HG03108 (cell line): ENCODE results near the gene SH3BGR.

Experiments used
- ATAC-seq: cut with Tn5 transposase; IDR thresholded peaks from one replicate; pipeline ENCODE4 v1.9.1; 2021; ENCODE audit warnings: moderate library complexity; ENCODE audit not compliant: unreplicated experiment

SH3BGR gene

DNA sequence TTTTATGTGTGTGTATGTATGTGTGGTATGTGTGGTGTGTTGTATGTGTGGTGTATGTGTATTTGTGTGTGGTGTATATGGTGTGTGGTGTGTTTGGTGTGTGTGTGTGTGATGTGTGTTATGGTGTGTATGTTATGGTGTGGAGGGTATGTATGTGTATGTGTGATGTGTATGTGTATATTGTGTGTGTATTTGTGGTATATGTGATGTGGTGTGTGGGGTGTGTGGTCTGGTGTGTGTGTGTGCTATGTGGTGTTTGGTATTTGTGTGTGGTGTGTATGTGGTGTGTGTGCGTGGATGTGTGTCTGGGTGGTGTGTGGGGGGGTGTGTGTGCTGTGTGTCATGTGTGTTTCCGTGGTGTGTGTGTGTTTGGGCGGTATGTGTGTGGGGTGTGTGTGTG lies 59.3 kb downstream of the SH3BGR start:
- ATAC-seq, result no peak

DNA sequence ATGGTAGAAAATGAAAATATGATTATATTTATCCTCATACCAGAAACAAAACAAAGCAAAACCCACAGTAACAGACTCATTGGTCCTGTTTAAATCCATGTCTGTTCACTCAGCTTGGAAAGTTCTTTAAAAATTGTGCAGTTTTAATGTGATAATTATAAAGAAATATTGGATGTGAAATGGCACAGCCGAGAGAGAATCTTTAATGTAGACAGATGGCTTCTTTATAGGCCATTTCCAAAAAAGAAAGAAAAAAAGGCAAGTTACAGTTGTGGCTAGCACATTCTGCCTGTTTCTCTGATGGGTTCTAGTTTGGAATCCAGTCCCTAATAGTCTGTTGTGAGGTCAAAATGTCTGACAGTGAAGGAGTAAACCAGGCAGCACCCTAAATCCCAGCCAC lies 62.0 kb downstream of the SH3BGR start:
- no peak for ATAC-seq

DNA sequence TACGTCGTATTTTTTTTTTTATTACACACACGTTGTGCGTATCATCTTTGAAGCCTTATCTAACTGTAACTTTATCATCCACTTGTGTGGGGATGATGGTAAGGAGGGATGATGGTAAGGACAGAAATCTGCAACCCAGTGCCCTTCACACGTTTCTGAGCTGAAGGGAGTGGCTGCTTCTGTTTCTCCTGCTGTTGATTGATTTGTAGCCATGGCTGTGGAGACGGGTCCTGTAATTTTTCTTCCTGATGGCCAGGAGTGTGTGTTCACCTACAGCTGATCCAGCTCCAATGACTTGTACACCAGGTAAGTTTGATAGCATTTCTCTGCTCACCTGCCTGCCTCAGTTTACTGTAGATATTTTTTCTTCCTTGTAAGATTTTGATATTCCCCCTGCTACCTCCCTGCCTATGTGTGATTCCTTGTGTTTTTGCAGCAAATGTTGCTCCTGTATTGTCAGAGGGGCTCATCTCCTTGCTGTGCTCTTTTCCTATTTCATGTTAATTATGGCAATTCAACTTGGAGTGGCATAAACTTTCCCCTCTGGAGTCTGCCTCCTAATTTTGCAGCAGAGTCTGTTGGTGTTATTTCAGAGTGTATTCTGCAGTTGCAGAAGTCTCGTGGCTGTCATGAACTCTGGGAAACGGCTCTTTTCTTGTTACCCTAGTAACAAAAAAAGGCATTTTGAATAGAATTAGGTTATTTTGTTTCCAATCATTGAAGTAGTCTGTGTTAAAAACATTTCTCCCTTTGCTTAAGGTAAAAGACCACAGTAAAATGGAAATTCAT lies 64.1 kb downstream of the SH3BGR start:
- ATAC-seq, result no peak

DNA sequence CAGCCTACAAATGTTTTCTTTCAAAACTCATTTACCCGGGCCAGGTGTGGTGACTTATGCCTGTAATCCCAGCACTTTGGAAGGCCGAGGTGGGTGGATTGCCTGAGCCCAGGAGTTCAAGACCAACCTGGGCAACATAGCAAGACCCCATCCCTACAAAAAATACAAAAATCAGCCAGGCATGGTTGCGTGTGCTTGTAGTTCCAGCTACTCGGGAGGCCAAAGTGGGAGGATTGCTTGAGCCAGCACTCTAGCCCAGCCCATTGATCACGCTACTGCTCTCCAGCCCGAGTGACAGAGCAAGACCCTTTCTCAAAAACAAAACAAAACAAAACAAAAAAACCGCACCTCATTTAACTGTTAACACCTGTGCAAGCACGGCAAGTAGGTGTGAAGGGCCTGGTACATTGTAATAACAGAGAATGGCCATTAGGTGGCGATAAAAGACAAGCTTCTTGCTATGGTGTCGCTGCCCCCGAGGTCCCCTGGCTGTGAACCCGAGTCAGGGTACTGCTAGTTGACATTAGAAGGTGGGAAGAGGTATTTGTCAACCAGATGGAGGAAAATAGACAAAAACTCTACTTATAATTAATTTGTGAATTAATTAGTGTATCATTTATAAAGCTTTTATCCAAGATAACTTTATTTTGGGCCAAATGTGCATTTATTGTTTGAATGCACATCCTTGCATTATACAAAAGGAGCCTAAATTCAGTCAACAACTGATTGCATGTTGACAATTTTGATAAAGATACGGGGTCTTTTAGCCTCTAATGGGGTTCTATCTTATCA lies 66.5 kb downstream of the SH3BGR start:
- ATAC-seq, result no peak

DNA sequence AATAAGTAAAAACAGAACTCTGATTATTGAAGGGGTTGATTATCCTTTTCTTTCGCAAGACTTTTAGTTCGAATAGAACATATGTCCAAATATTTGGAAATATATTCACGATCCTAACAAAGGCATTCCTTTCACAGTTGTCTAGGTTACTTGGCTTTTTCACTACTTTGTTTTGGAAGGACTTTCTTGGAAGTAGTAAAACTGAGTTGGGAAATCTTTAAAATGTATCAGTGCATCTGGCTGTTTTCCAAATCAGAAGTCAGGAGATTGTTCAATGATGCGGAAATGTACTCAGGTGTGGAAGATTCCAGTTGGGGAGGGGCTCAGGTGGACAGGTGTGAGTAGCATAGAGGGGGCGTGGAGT lies 67.1 kb downstream of the SH3BGR start:
- no peak for ATAC-seq

DNA sequence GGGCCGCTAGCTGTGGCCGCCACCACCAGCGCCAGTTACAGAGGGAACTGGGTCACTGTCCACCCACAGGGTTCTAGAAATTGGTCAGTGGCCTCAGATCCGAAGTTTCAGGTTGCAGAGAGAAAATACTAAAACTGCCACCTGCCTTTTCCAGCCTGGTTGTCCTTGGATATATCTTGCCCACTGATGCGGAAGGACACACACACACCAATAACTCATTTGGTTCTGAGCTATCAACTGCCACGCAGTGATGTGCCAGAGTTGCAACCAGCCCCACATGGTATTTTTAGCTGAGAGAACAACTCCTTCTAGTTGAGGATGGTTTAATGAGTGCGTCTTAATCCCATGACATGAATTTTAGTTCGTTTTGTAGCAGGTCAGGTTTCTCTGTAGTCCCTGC lies 68.1 kb downstream of the SH3BGR start:
- ATAC-seq, result no peak

DNA sequence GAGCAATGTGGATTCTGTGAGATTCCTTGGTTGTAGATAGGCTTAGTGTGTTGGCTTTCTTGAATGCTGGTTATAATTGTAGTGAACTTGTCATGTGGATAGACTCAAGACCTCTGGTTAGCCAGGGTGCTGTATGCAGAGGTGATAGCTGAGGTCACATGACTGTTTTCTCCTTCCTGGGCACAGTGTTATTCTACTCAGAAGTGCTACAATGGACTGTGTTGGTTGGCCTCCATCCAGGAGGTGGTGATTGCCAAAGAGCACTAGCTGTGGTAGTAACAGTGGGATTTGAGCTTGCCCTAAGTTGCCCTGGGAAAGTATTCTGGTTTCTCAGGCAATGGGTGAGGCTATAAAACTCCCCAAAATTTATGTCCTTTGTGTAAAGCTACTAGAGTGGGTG lies 71.6 kb downstream of the SH3BGR start:
- no peak for ATAC-seq

DNA sequence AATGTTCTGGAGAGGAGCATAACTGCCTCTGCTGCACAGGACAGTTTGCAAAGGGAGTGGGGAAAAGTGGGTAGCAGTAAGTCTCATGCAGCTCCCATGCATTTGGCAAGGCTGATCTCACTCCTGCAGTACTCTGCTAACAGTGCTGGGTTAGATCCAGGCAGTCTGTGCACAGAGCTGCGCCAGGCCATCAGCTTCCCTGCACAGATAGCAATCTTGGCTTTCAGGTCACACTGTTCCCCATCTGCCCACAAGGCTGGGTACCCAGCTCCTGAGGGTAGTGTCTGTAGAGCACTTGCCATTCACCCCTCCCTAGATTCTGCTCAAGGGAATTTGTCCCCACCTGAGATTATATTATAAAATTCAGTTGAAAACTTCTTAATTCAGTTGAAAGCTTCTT lies 72.1 kb downstream of the SH3BGR start:
- no peak for ATAC-seq

DNA sequence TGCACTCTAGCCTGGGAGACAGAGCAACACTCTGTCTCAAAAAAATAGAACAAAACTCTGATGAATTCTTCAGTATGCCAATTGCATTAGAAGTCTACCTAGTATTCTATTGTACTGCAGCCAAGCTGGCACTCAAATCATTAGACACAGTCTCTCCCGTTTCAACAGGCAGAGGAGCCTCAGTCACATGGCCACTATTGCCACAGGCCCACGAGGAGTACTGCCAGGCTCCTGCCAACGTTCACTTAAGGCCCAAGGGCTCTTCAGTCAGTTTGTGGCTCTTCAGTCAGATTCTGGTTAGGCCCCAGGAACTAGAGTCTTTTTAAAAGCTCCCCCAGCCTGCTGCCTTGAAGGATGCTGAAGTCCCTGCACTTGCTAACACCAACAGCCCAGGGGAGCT lies 73.4 kb downstream of the SH3BGR start:
- ATAC-seq, result no peak

DNA sequence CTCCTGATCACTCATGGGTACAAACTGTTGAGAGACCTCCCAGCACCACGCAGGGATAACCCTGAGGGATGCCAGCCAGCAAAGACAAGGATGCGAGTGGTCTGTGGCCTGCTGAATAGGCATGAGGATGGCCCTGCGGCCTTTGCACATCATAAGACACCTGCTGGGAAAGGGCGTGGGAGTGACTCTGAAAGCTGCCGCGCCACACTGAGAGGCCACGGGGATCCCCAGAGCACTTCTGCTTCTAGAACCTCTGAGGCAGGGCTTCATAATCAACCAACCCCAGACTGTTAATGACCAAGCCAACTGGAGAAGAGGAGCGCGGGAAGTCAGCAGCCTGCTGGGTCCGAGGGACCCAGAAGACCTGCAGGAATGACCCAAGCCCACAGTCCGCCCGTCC lies 73.8 kb downstream of the SH3BGR start:
- no peak for ATAC-seq

DNA sequence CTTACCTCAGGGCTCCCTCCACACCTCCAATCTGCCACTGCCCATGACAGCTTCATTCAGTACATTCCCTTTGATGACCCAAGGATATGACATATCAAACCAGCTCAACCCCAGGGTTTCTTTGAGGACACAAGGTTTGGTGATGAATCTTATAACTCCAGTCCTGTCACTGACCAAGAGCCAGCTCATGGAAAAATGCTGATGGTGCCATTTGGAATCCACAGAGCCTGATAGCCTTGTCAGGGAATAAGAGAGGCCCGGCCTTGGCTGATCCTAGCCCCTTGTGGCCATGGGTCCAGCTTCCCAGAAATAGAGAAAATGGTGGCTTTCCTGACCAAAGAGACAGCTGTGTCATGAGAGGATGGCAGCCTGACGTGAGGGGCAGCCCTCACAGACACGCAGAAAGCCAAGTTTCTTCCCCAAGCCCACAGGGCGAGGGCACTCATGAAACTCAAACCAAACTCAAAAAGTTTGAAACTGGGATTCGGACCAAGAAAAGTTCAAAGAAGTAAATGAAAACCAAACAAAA lies 75.4 kb downstream of the SH3BGR start:
- no peak for ATAC-seq

DNA sequence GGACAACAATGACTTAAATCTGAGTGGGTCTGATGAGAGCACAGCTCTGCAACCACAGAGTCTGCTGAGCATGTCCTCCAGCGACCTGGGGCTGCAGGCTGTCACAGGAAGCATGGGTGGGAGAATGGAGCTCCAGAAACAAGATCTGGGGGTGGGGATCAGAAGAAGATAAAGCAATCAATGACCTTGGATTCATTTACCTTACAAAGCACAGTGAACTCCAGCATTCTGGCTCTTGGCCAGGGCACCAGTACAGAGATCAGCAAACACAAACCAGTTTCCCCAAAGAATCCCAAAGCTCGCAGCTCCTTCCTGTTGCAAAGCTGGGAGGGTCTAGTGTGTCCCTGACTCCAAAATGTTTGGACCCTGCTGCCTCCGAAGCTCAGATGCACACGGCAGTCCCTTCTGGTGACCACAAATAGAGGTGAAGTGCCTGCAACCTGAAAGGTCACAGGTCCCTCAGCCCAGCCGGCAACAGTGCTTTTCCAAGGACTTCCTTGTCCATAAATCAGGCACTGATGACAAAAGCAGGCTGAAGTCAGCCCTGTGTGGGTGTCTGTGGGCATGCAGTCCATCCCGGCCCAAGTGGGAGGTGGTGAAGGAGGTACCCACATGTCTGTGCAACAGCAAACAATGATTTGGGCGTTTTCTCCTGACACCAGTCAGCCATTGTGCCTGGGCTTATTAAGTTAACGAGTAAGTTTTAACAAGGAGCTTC lies 76.1 kb downstream of the SH3BGR start:
- ATAC-seq, result no peak

DNA sequence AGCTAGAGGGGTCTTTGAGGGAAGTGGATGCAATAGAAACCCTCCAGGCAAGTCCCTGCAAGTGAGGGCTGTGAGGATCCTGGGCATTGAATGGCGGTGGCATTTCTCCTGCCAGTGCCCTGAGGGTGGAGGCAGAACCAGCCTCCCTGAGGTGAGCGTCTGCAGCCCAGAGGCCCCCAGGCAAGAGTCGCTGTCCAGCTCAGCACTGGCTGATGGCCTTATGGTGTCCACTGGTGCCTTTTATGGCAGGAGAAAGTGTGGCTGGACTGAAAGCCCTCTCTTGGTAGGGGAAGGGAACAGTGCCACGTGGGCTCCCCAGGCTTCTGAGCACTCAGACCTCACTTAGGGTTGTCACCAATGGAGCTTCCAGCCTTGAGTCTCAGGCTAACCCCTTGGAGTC lies 77.3 kb downstream of the SH3BGR start:
- ATAC-seq, result no peak

DNA sequence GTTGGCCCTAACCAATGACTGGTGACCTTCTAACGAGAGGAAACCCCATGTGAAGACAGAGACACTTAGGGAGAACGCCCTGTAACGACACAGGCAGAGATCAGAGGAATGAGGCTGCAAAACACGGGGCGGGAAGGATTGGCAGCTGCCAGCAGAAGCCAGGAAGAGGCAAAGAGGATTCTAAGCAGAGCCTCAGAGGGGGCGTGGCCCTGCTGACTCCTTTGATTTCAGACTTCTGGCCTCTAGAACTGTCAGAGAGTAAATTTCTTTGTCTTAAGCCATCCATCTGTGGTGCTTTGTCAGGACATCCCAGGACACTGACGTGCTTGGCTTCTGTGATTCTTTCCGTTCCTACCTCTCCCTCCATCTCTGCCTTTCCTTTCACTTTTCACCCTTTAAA lies 79.3 kb downstream of the SH3BGR start:
- no peak for ATAC-seq

DNA sequence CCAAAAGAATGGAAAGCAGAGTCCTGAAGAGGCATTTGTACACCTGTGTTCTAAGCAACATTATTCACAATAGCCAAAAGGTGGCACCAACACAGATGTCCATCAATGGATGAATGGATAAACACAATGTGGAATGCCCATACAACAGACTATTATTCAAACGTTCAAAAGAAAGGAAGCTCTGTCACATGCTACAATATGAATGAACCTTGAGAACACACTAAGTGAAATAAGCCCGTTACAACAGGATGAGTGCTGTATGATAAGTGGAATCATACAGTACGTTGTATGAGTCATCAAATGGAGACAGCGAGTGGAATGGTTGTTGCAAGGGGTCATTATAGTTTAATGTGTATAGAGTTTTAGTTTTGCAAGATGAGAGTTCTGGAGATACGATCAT lies 80.1 kb downstream of the SH3BGR start:
- ATAC-seq, result no peak

DNA sequence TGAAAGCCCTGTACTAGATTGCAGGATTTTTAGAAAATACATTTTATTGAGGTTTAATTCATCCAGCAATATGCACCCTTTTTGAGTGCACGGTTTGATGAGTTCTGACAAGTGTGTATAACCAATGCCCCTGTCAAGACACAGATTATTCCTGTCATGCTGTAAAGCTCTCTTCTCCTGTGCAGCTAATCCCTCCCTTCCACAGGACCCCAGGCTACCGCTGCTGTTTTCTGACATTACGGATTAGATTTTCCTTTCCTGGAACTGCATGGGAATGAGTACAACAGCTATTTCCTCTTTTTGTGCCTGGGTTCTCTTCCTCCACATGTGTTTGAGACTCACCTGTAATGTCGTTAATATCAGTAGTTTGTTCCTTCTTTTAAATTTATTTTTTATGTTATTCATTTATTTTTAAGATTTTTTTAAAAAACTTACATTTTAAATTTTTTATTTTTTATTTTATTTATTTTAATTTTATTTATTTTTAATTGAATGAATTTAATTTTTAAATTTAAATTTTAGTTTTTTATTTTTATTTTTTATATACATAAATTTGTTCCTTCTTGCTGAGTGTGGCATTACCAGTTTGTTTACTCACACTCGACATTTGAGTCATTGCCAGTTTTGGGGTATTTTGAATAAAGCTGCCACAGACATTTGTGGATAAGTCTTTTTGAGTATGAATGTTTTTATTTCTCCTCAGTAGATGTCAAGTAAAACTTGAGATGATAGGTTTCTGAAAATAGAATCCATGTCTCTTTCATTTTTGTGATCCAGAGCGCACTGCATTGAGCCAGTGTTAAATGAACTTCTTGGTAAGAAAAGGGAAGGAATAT lies 82.0 kb downstream of the SH3BGR start:
- no peak for ATAC-seq

DNA sequence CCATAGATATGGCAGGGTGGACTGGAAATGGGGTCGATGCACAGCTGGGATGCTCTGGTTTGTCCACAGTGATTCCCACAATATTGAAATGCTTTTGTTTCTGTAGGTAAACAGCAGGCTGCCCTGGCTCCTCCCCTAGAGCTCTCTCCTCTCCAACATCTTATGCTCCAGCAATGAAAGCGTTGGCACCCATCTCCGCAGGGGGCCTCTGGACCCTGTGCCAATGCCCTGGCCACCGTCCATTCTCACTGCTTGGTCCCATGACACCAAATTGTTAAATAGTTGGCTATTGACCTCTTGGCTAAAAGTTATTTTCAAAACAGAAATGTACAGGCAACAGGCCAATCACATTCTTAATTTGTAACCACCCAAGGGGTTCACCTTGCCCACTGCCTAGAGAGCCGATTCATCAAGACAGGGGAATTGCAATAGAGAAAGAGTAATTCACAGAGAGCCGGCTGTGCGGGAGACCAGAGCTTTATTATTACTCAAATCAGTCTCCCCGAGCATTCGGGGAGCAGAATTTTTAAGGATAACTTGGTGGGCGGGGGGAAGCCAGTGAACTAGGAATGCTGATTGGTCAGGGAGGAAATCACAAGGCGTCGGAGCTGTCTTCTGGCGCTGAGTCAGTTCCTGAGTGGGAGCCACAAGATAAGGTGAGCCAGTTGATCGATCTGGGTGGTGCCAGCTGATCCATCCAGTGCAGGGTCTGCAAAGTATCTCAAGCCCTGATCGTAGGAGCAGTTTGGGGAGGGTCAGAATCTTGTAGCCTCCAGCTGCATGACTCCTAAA lies 84.1 kb downstream of the SH3BGR start:
- no peak for ATAC-seq

DNA sequence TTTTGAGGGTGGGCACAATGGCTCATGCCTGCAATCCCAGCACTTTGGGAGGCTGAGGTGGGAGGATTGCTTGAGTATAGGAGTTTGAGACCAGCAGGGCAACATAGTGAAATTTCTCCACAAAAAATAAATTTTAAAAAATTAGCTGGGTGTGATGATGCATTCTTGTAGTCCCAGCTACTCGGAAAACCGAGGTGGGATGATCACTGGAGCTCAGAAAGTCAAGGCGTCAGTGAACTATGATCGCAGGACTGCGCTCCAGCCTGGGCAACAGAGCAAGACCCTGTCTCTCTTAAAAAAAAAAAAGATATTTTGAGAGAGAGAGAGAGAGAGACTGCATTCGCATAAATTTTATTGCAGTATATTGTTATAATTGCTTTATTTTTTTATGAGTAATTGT lies 85.1 kb downstream of the SH3BGR start:
- ATAC-seq, result no peak

DNA sequence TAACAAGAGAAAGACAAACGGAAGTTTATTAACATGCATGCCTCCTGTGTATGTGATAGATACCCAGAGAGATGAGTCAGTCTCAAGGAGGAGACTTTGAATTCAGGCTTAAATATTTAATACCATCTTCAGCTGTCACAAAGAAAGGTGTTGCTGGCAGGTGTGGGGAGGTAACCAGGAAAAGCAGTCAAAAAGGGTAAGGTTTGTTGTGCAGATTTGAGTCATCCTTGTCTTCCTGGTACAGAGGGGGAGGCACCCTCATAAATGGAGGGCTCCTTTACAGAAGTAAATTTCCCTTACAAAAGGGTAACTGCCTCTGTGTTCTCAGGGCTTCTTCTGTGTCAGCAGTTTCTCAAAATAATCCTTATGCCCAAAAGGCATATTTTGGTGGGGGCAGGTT lies 85.8 kb downstream of the SH3BGR start:
- ATAC-seq, result no peak

DNA sequence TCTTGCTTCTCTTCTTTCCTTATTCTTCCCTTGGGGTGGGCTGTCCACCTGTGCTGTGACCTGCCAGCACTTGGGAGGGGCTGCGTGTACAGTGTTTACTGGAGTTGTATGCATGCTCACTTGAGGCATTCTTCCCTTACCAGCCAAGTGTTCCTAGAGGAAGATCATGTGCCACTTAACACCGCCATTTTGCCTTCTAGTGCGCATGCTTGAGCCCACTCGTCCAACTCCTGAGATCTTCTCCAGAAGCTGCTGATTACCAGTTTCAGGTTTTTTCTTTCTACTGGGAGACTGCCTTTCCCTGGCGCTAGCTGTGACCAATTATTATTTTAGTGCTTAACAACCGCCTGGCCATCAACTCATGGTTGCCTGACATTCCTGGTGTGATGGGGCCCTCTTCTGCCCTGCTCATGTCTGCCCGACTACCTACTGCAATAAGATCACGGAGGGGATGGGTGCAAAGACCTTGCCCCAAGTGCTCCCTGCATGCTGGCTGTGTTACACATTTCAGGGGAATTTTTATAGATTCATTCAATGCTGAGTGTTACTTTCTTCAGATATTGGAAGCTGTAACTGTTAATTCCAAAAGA lies 86.8 kb downstream of the SH3BGR start:
- ATAC-seq, result no peak
